HG03280 (cell line): ENCODE measurements around the gene PAK3.

Experiments
- ATAC-seq: cut with Tn5 transposase; IDR thresholded peaks from one replicate; pipeline ENCODE4 v1.9.1; 2021; ENCODE audit warnings: mild to moderate bottlenecking, moderate library complexity; ENCODE audit not compliant: unreplicated experiment

Gene PAK3

GRCh38 chrX:111257733-111258132 lies 161.7 kb downstream of the PAK3 start:
- no peak for ATAC-seq

- no peak for ATAC-seq
Measured at GRCh38 chrX:111259559-111259958, 163.6 kb downstream of the PAK3 start.

GRCh38 chrX:111260451-111260850 lies 164.5 kb downstream of the PAK3 start:
- ATAC-seq: no peak

GRCh38 chrX:111262086-111262485 lies 166.1 kb downstream of the PAK3 start:
- no peak for ATAC-seq

- ATAC-seq: no peak
Measured at GRCh38 chrX:111264385-111264784, 168.4 kb downstream of the PAK3 start.

- no peak for ATAC-seq
Measured at GRCh38 chrX:111265486-111265885, 169.5 kb downstream of the PAK3 start.

- no peak for ATAC-seq
Measured at GRCh38 chrX:111268506-111268905, 172.5 kb downstream of the PAK3 start.

GRCh38 chrX:111270339-111270738 lies 174.3 kb downstream of the PAK3 start, which contains the start of gene CAPN6:
CAPN6 (minus strand) TSS chrX:111270483; CDS start chrX:111263936, 6,547 bp downstream.
- ATAC-seq: no peak
